Tibial nerve (tissue), 4 donors: ENCODE results near the gene TIE1. TPM values are rescaled to one million over a fixed set of nuclear protein-coding genes. Genes with fewer than 3 reads are reported as not detected.
A peak's percentile ranks its signal among the peaks of the same experiment; 100 is the strongest.

ENCODE experiments used
- DNase-seq, 2 donors: peaks; one replicate each; pipeline ENCODE4 v3.0.0-alpha.2; 2019; ENCODE audit warnings: low spot score in 2 of 2
- H3K27ac ChIP-seq, 4 donors: fragments of 200-600 bp; sonication (generic) in 3 of 4; one replicate each; pipeline ENCODE4 v1.5.1; 2017 to 2019; ENCODE audit warnings: mild to moderate bottlenecking in 1 of 4
- H3K27me3 ChIP-seq, 2 donors: fragments of 200-600 bp; sonication (generic) in 1 of 2; one replicate each; pipeline versions ENCODE4 v1.5.1 to v1.6.0; 2017 to 2019
- H3K36me3 ChIP-seq, 3 donors: fragments of 200-600 bp; sonication (generic); one replicate each; pipeline ENCODE4 v1.5.1; 2018 to 2019
- H3K4me1 ChIP-seq, 4 donors: fragments of 200-600 bp; sonication (generic) in 3 of 4; one replicate each; pipeline ENCODE4 v1.5.1; 2017 to 2019
- H3K4me3 ChIP-seq, 4 donors: fragments of 200-600 bp; sonication (generic) in 3 of 4; one replicate each; pipeline ENCODE4 v1.5.1; 2017 to 2019; ENCODE audit warnings: mild to moderate bottlenecking in 1 of 4, moderate library complexity in 1 of 4
- H3K9me3 ChIP-seq, 4 donors: fragments of 200-600 bp; sonication (generic) in 3 of 4; one replicate each; pipeline ENCODE4 v1.5.1; 2017 to 2019
- CTCF ChIP-seq, 5 experiments: fragments of 200-600 bp in 3 of 5; fragments of 450-650 bp in 2 of 5; sonication (generic) in 3 of 5; IDR thresholded peaks; one replicate each; pipeline ENCODE4 v1.5.1; 2016 to 2019; ENCODE audit warnings: antibody characterized with exemption in 5 of 5, mild to moderate bottlenecking in 3 of 5, moderate library complexity in 2 of 5
- EP300 ChIP-seq, 2 donors: sonication (generic); formaldehyde crosslinking; IDR thresholded peaks; one replicate each; pipeline ENCODE4 v1.6.1; 2017; ENCODE audit warnings: antibody characterized with exemption in 2 of 2, mild to moderate bottlenecking in 1 of 2
- POLR2A ChIP-seq, 2 donors: fragments of 450-650 bp; IDR thresholded peaks; one replicate each; pipeline ENCODE4 v1.6.1; 2017; ENCODE audit warnings: antibody characterized with exemption in 2 of 2, mild to moderate bottlenecking in 2 of 2, moderate library complexity in 2 of 2
- WGBS, 2 donors: methylation state at CpG; one replicate each; pipeline ENCODE4 v1.1.5; 2018; 5-methylcytosine and 5-hydroxymethylcytosine counted together
- total RNA-seq, 4 donors: library from RNA; depleted of rRNA; stranded (reverse); fragments of >200 nt; gene quantifications; one replicate each; pipeline ENCODE4 v1.1.0, GENCODE V29; 2016

Gene TIE1
- total RNA-seq, 4 donors from 2014 or later = 37.5 to 95.9 (median 68.1) TPM

- TF ChIP-seq POLR2A (IDR thresholded peaks at IDR 0.05) = no peak
- TF ChIP-seq EP300 (IDR thresholded peaks at IDR 0.05) = no peak
- no peak for TF ChIP-seq CTCF (IDR thresholded peaks at IDR 0.05)
- no peak for DNase-seq
- Histone ChIP-seq H3K27ac (peak overlapping the region in 2 of 4 donors; percentile 58 to 82), H3K27me3 (no peaks in the 10 kb centered on the region), H3K4me1 (peaks cover 0 to 32% (median 11%) of the 10 kb centered on the region in 4 donors), H3K9me3 (no peaks in the 10 kb centered on the region), H3K4me3 (no peak overlapping the region), H3K36me3 (no peaks in the 10 kb centered on the region)
- 89 to 93% methylated on average over 28 to 46 of the region's 46 CpGs for WGBS, 2 donors
These were observed 4.1 kb downstream of the TIE1 start for GRCh38 chr1:43304771-43305300.

GRCh38 chr1:43305461-43305860, 4.7 kb downstream of the TIE1 start:
- H3K9me3 ChIP-seq = no peaks in the 10 kb centered on the region
- peaks cover 0 to 27% (median 11%) of the 10 kb centered on the region in 4 donors for H3K4me1 ChIP-seq
- H3K4me3 ChIP-seq = no peak overlapping the region
- TF ChIP-seq POLR2A (IDR thresholded peaks at IDR 0.05) (no peak), EP300 (IDR thresholded peaks at IDR 0.05) (no peak), CTCF (IDR thresholded peaks at IDR 0.05) (no peak)
- DNase-seq = no peak
- peak overlapping the region in 2 of 4 donors; percentile 66 to 82 for H3K27ac ChIP-seq
- H3K27me3 ChIP-seq = no peaks in the 10 kb centered on the region
- H3K36me3 ChIP-seq = no peaks in the 10 kb centered on the region
- 84 to 88% methylated on average over 3 of the region's 3 CpGs for WGBS, 2 donors

GRCh38 chr1:43305926-43306687, 5.3 kb downstream of the TIE1 start:
- no peak overlapping the region for H3K4me3 ChIP-seq

GRCh38 chr1:43306688-43307457, 6.1 kb downstream of the TIE1 start:
- Histone ChIP-seq H3K9me3 (no peaks in the 10 kb centered on the region), H3K27ac (peak overlapping the region in 1 of 4 donors; percentile 82), H3K4me1 (peaks cover 0 to 24% (median 11%) of the 10 kb centered on the region in 4 donors), H3K27me3 (no peaks in the 10 kb centered on the region), H3K4me3 (no peak overlapping the region), H3K36me3 (no peaks in the 10 kb centered on the region)
- no peak for TF ChIP-seq POLR2A (IDR thresholded peaks at IDR 0.05)
- TF ChIP-seq CTCF (IDR thresholded peaks at IDR 0.05) = no peak
- TF ChIP-seq EP300 (IDR thresholded peaks at IDR 0.05) = no peak
- no peak for DNase-seq
- 88 to 92% methylated on average over 12 to 13 of the region's 17 CpGs for WGBS, 2 donors

More at GRCh38 chr1:43305926-43306687, 5.3 kb downstream of the TIE1 start:
- WGBS, 2 donors = 67 to 80% methylated on average over 6 of the region's 6 CpGs
- Histone ChIP-seq H3K27ac (peak overlapping the region in 2 of 4 donors; percentile 66 to 82), H3K27me3 (no peaks in the 10 kb centered on the region), H3K4me1 (peaks cover 0 to 24% (median 11%) of the 10 kb centered on the region in 4 donors), H3K36me3 (no peaks in the 10 kb centered on the region), H3K9me3 (no peaks in the 10 kb centered on the region)
- DNase-seq = no peak
- no peak for TF ChIP-seq POLR2A (IDR thresholded peaks at IDR 0.05)
- TF ChIP-seq EP300 (IDR thresholded peaks at IDR 0.05) = no peak
- no peak for TF ChIP-seq CTCF (IDR thresholded peaks at IDR 0.05)
